Measurements from ENCODE around the gene PARL.
A peak's percentile ranks its signal among the peaks of the same experiment; 100 is the strongest.

PARL gene

GRCh38 chr3:183884427-183885296 lies at the start of gene PARL:
Gene PARL (minus strand): TSS chr3:183884880. CDS start chr3:183884846, 34 bp downstream.
- TF ChIP-seq L3MBTL2 (conservative IDR thresholded peaks at IDR 0.05) (peak; percentile 40), BHLHE40 (IDR thresholded peaks at IDR 0.05; ENCODE audit: borderline replicate concordance) (no peak), ELF4 (IDR thresholded peaks at IDR 0.05) (peak; percentile 32; the same call in 1 of the 2 replicates)
- DNase-seq (ENCODE audit: extremely low spot score) = peak; percentile 88
- POLR2A ChIA-PET = interaction anchor here (0.8 to 1.2 kb wide), 5 partner anchors 9 to 131 kb away, joined by 3 to 7 read pairs (median 3); partner anchors contain the start of gene MAP6D1
- CTCF ChIA-PET = interaction anchor here (1.1 to 2.1 kb wide), 4 partner anchors 11 to 85 kb away, joined by 3 to 9 read pairs (median 4); no protein-coding TSS in a partner anchor

- no peak for TF ChIP-seq FOXA1 (IDR thresholded peaks at IDR 0.05)
- TF ChIP-seq L3MBTL2 (conservative IDR thresholded peaks at IDR 0.05) = no peak
- TF ChIP-seq NFRKB (IDR thresholded peaks at IDR 0.05) = no peak
- TF ChIP-seq HDGF (IDR thresholded peaks at IDR 0.05; ENCODE audit: borderline replicate concordance) = no peak
- no peak for TF ChIP-seq FOXK2 (IDR thresholded peaks at IDR 0.05)
- no peak for TF ChIP-seq BHLHE40 (IDR thresholded peaks at IDR 0.05; ENCODE audit: borderline replicate concordance)
- TF ChIP-seq SUZ12 (IDR thresholded peaks at IDR 0.05) = no peak
- no peak for TF ChIP-seq ARNT (IDR thresholded peaks at IDR 0.05)
- TF ChIP-seq LEF1 (IDR thresholded peaks at IDR 0.05; ENCODE audit: borderline replicate concordance) = no peak
- TF ChIP-seq SP1 (IDR thresholded peaks at IDR 0.05) = no peak
- no peak for TF ChIP-seq CTBP1 (IDR thresholded peaks at IDR 0.05; ENCODE audit: borderline replicate concordance)
- TF ChIP-seq ELF4 (IDR thresholded peaks at IDR 0.05) = no peak
- no peak for TF ChIP-seq ZNF384 (IDR thresholded peaks at IDR 0.05)
- no peak for TF ChIP-seq FOXM1 (IDR thresholded peaks at IDR 0.05; ENCODE audit: borderline replicate concordance)
- TF ChIP-seq PKNOX1 (IDR thresholded peaks at IDR 0.05) = no peak
- no peak for TF ChIP-seq TARDBP (IDR thresholded peaks at IDR 0.05)
- POLR2A ChIA-PET = no interaction called here
- no peak for DNase-seq (ENCODE audit: extremely low spot score)
- CTCF ChIA-PET = no interaction called here
Measured at GRCh38 chr3:183933160-183933559, 48.5 kb upstream of the PARL start.

GRCh38 chr3:183931881-183932280 lies 47.2 kb upstream of the PARL start:
- no peak for TF ChIP-seq TARDBP (IDR thresholded peaks at IDR 0.05)
- no peak for TF ChIP-seq FOXK2 (IDR thresholded peaks at IDR 0.05)
- no peak for TF ChIP-seq SUZ12 (IDR thresholded peaks at IDR 0.05)
- TF ChIP-seq LEF1 (IDR thresholded peaks at IDR 0.05; ENCODE audit: borderline replicate concordance) = no peak
- no peak for TF ChIP-seq ELF4 (IDR thresholded peaks at IDR 0.05)
- no peak for TF ChIP-seq FOXM1 (IDR thresholded peaks at IDR 0.05; ENCODE audit: borderline replicate concordance)
- no peak for TF ChIP-seq HDGF (IDR thresholded peaks at IDR 0.05; ENCODE audit: borderline replicate concordance)
- TF ChIP-seq FOXA1 (IDR thresholded peaks at IDR 0.05) = no peak
- TF ChIP-seq CTBP1 (IDR thresholded peaks at IDR 0.05; ENCODE audit: borderline replicate concordance) = no peak
- TF ChIP-seq SP1 (IDR thresholded peaks at IDR 0.05) = no peak
- no peak for TF ChIP-seq ZNF384 (IDR thresholded peaks at IDR 0.05)
- no peak for TF ChIP-seq BHLHE40 (IDR thresholded peaks at IDR 0.05; ENCODE audit: borderline replicate concordance)
- no peak for TF ChIP-seq ARNT (IDR thresholded peaks at IDR 0.05)
- no peak for TF ChIP-seq NFRKB (IDR thresholded peaks at IDR 0.05)
- TF ChIP-seq PKNOX1 (IDR thresholded peaks at IDR 0.05) = no peak
- no peak for TF ChIP-seq L3MBTL2 (conservative IDR thresholded peaks at IDR 0.05)
- ChIA-PET CTCF (no interaction called here), POLR2A (no interaction called here)
- DNase-seq (ENCODE audit: extremely low spot score) = no peak

GRCh38 chr3:183930086-183930485 lies 45.4 kb upstream of the PARL start:
- TF ChIP-seq L3MBTL2 (conservative IDR thresholded peaks at IDR 0.05) (no peak), ARNT (IDR thresholded peaks at IDR 0.05) (no peak), LEF1 (IDR thresholded peaks at IDR 0.05; ENCODE audit: borderline replicate concordance) (no peak), PKNOX1 (IDR thresholded peaks at IDR 0.05) (no peak), ZNF384 (IDR thresholded peaks at IDR 0.05) (no peak), FOXK2 (IDR thresholded peaks at IDR 0.05) (no peak), SUZ12 (IDR thresholded peaks at IDR 0.05) (no peak), CTBP1 (IDR thresholded peaks at IDR 0.05; ENCODE audit: borderline replicate concordance) (no peak), NFRKB (IDR thresholded peaks at IDR 0.05) (no peak), TARDBP (IDR thresholded peaks at IDR 0.05) (no peak), BHLHE40 (IDR thresholded peaks at IDR 0.05; ENCODE audit: borderline replicate concordance) (no peak), FOXA1 (IDR thresholded peaks at IDR 0.05) (no peak), SP1 (IDR thresholded peaks at IDR 0.05) (no peak)
- CTCF ChIA-PET = no interaction called here
- POLR2A ChIA-PET = no interaction called here
- no peak for DNase-seq (ENCODE audit: extremely low spot score)

- no peak for DNase-seq (ENCODE audit: extremely low spot score)
- no peak for TF ChIP-seq ARNT (IDR thresholded peaks at IDR 0.05)
- TF ChIP-seq CTBP1 (IDR thresholded peaks at IDR 0.05; ENCODE audit: borderline replicate concordance) = no peak
- no peak for TF ChIP-seq LEF1 (IDR thresholded peaks at IDR 0.05; ENCODE audit: borderline replicate concordance)
- TF ChIP-seq BHLHE40 (IDR thresholded peaks at IDR 0.05; ENCODE audit: borderline replicate concordance) = no peak
- no peak for TF ChIP-seq TARDBP (IDR thresholded peaks at IDR 0.05)
- TF ChIP-seq FOXK2 (IDR thresholded peaks at IDR 0.05) = no peak
- no peak for TF ChIP-seq HDGF (IDR thresholded peaks at IDR 0.05; ENCODE audit: borderline replicate concordance)
- TF ChIP-seq L3MBTL2 (conservative IDR thresholded peaks at IDR 0.05) = no peak
- no peak for TF ChIP-seq SUZ12 (IDR thresholded peaks at IDR 0.05)
- POLR2A ChIA-PET = no interaction called here
- CTCF ChIA-PET = no interaction called here
Measured at GRCh38 chr3:183927059-183927458, 42.4 kb upstream of the PARL start.

- ChIA-PET CTCF (no interaction called here), POLR2A (no interaction called here)
- no peak for DNase-seq (ENCODE audit: extremely low spot score)
- TF ChIP-seq PKNOX1 (IDR thresholded peaks at IDR 0.05) (no peak), SP1 (IDR thresholded peaks at IDR 0.05) (no peak), HDGF (IDR thresholded peaks at IDR 0.05; ENCODE audit: borderline replicate concordance) (no peak), TARDBP (IDR thresholded peaks at IDR 0.05) (no peak), FOXM1 (IDR thresholded peaks at IDR 0.05; ENCODE audit: borderline replicate concordance) (no peak), BHLHE40 (IDR thresholded peaks at IDR 0.05; ENCODE audit: borderline replicate concordance) (no peak), FOXK2 (IDR thresholded peaks at IDR 0.05) (no peak)
Measured at GRCh38 chr3:183924956-183925355, 40.3 kb upstream of the PARL start.

Data from HEK293T (cell line).